HG03571 (cell line): ENCODE measurements around the gene C5orf24.
"Not testable (repeated sequence)": the region's sequence is repeated elsewhere in the genome, so short reads cannot be mapped to it uniquely, and the experiment has no call there.

Source experiments
- ATAC-seq: cut with Tn5 transposase; IDR thresholded peaks from one replicate; pipeline ENCODE4 v1.9.1; 2021; ENCODE audit not compliant: unreplicated experiment

C5orf24 gene

DNA sequence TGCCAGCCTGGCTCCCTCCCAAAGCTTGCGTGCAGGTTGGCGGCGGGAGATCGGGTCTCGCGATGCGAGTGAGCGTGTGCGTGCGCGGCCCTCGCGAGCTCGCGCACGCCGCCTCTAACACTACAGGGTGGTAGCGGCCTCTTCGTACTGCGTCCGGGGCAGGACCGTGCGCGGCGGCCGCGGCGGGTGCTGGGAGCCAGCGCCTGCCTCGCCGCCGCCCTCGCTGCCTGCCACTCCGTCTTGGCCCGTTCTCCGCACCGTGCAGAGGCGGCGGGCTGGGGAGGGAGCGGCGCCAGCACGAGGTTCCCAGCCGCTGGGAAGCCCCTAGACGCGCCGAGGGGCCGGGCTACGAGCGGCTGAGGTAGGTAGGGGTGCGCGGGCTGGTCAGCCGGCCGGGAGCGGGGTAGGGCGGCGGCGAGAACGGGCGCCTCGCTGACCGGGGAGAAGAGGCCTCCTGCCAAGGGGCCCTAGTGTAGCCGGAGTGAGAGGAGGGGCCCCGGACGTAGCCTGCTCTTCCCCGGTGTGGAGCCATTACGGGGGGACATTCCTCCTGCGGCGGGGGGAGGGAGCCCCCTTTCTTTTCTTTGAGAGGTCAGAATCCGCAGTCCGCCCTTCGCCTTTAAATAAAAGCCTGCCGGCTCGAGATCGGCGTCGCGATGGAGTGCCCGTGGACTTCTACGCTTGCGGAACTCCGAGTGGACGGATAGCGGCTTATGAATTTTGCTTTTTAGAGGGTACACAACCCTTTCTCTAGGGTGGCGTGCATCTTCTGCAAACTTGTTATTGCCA lies at the start of gene C5orf24:
Gene C5orf24 (plus strand): TSS at position 117 of the 789 bp plus-strand sequence. CDS start 8,933 bp downstream, outside the sequence.
- peak; percentile 92 for ATAC-seq

DNA sequence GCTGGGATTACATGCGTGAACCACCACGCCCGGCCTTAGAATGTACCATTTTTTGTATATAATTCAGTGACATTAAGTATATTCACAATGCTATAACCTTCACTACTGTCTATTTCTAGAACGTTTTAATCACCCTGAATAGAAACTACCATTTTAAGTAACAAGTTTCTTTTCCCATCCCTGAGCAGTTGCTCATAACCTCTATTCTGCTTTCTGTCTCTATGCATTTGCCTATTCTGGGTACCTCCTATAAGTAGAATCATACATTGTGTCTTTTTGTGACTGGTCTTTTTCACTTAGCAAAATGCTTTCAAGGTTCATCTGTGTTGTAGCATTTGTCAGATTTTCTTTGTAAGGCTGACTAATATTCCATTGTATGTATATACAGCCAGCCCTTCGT lies 47.3 kb upstream of the C5orf24 start:
- no peak for ATAC-seq

DNA sequence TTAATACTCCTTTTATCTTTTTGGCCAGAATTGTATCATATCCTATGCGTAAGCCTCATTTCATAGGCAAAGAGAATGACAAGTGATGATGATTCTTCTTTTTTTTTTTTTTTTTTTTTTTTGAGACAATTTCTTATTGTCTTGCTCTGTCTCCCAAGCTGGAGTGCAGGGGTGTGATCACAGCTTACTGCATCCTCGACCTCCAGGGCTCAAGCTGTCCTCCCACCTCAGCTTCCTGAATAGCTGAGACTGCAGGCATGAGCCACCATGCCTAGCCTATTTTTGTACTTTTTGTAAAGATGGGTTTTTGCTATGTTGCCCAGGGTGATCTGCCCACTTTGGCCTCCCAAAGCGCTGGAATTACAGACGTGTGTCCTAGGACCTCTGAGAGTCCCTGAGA lies 41.9 kb upstream of the C5orf24 start:
- no peak for ATAC-seq

DNA sequence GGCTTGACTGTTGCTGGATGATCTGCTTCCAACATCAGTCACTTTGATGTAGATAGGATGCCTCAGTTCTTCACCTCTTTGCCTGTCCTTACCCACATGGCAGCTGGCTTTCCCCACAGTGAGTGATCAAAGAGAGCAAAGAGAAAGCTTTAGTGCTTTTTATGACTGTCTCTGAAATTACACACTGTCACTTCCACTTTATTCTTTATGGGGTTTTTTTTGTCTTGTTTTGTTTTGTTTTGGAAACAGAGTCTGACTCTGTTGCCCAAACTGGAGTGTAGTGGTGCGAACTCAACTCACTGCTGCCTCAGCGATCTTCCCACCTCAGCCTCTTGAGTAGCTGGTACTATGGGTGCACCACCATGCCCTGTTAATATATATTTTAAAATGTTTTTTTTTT lies 32.4 kb upstream of the C5orf24 start:
- no peak for ATAC-seq

DNA sequence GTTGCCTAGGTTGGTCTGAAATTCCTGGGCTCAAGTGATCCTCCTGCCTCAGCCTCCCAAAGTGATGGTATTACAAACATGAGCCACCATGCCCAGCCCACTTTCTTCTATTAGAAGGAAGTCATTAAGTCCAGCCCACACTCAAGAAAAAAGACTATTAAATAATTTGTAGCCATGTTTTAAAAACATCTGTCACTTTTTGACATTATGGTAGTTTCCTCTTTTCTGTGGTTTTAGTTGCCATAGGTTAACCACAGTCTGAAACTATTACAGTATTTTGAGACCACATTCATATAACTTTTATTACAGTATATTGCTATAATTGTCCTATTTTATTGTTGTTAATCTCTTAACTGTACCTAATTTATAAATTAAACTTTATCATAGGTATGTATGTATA lies 31.9 kb upstream of the C5orf24 start:
- no peak for ATAC-seq

DNA sequence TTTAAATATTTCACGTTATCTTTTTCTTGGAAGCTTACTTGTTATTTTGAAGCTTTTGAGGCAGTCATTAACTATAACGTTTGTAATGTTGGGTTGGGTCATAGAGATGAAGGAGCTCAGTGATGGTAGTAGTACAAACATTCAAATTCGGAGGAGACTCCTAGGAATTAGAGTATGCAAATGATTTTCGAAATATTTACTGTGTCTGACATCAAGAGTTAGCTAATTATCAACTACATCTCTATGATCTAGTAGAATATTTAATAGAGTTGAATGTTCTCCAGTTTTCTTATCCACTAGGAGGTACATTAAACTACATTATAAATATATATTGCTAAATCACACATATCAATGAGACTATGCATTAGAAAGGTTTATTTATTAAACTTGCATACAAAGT lies 28.8 kb upstream of the C5orf24 start:
- no peak for ATAC-seq

DNA sequence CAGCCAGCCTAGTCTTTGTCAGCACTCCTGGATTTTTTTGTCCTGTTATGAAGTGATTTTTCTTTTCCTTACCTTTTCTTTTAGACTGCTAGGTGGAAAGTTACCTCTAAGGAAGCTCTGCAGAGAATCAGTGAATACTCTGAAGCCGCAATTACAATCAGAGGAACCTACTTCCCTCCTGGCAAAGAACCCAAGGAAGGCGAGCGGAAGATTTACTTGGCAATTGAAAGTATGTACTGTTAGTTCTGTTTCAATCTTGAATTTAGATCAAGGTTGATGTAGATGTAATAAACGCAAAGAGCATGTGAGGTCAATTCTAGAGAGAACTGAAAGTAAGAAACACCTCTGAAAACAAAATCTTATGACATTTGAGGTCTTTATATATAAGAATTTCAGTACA lies 27.0 kb upstream of the C5orf24 start:
- no peak for ATAC-seq

DNA sequence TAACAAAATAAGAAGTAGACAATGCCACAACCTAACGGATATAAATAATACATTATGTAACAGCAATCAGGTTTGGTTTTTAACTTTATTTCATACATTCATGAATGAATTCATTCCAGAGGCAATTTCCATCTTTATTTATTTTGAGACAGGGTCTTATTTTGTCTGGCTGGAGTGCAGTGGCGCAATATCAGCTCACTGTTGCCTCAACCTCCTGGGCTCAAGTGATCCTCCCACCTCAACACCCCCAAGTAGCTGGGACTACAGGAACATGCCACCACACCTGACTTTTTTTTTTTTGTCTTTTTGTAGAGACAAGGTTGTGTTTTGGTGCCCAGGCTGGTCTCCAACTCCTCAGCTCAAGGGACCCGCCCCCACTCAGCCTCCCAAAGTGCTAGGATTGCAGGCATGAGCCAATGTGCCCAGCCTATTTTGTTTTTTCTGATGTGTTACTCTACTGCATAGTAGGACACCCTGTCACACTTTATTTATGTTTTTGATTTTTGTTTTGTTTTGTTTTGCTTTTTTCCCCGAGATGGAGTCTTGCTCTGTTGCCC lies 26.3 kb upstream of the C5orf24 start:
- ATAC-seq = no peak

DNA sequence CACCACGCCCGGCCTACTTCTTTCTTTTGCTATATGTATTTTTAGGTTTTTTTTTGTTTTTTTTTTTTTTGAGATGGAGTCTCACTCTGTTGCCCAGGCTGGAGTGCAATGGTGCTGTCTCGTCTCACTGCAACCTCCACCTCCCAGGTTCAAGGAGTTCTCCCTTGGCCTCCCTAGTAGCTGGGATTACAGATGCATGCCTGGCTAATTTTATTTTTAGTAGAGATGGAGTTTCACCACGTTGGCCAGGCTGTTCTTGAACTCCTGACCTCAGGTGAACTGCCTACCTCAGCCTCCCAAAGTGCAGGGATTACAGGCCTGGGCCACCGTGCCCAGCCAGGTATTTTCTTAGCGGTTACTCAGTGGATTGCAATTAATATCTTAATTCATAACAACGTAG lies 23.9 kb upstream of the C5orf24 start:
- ATAC-seq = no peak

DNA sequence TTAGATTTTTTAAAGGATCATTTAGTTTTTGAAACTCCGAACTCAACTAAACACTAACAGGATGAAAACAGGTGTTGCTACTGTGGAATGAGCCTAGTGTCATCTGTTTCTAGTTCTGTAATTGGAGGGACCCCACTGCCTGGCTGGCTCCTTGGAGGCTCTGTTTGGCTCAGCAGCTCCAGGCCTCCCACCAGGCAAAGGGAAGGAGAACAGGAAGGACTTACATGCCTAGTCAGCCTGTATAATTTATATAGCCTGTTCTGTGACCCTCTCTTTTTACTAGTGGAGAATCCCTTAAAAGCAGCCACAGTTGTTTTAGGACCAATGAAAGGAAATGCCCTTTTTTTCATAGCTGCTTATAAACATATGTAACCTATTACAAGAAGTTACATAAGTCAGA lies 21.1 kb upstream of the C5orf24 start:
- ATAC-seq = no peak

DNA sequence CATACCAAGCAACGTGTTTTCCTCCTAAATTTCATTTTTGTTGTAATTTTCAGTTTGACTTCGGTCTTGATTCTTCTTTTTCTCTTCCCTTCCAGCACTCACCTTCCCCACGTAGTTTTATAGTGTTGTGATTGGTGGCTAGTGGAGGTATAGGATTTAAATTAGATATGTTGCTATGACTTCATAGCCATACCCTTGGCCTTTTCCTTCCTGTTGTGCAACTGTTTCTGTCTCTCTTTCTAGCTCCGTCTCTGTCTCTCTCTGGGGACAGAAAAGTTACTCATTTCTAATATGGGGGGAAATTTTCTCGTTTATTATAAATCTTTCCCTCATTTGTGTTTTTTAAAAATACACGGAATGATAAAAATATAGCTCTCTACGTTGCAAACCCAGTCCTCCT lies 20.6 kb upstream of the C5orf24 start:
- no peak for ATAC-seq

DNA sequence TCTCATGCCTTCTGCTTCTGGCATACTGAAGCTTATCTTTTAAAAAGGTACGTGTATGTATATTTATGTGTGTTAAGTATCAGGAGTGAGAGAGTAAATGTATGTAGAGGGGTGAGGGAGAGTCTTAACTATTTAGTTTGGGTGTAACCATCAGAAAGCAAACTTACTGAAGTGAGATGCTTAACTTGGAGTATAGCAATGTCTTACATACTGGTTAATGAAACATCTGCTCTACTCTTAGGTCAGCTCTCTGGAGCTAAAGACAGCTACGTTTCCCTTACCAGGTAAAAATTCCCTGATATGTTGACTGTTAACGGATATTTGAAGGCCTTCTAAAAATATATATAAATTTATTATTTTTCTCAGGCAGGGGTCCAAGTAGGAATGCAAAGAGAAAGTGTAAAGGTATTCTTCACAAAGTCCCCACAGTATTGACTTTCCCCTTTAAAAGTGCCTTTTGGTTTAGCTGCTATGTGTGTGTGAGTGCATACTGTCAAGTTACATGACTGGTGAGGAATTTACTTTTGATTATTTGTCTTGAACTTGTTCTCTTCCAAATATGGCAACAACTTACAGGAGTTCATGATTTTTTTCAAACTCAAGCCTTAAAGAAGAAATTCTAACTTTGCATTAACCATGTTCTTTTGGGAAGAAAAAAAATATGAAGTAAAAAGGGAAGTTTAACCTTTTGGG lies 12.3 kb upstream of the C5orf24 start:
- no peak for ATAC-seq

DNA sequence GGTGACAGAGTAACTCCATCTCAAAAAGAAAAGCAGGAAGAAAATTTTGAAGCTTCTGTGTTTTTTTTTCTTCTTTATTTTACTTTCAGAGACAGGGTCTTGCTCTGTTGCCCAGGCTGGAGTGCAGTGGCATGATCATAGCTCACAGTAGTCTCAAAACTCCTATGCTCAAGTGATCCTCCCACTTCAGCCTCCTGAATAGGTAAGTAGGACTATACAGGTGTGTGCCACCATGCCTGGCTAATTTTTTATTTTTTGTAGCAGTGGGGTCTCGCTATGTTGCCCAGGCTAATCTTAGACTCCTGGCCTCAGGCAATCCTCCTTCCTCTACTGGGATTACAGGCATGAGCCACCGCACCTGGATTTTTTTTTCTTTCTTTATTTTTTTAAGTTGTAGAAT lies 10.1 kb upstream of the C5orf24 start:
- ATAC-seq = no peak

DNA sequence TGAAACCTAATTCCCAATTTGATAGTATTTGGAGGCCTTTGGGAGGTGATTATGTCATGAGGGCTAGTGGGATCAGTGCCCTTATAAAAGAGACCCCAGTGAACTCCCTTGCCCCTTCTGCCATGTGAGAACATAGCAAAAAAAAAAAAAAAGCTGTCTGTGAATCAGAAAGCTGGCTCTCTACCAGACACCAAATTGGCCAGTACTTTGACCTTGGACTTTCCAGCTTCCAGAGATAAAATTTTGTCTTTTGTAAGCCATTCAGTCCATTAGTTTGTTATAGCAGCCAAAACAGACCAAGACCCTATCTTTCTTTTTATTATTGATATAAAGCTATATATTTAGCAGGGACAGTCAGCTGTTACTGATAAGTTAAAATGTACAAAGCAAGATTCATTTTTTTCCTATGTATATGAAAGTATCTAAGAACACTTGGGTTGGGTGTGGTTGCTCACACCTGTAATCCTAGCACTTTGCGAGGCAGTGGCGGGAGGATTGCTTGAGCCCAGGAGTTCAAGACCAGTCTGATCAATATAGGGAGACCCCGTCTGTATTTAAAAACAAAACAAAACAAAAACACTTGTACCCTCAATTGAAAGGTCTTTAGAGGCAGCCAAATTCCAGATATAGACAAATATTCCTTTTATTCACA lies 8.1 kb upstream of the C5orf24 start:
- no peak for ATAC-seq

DNA sequence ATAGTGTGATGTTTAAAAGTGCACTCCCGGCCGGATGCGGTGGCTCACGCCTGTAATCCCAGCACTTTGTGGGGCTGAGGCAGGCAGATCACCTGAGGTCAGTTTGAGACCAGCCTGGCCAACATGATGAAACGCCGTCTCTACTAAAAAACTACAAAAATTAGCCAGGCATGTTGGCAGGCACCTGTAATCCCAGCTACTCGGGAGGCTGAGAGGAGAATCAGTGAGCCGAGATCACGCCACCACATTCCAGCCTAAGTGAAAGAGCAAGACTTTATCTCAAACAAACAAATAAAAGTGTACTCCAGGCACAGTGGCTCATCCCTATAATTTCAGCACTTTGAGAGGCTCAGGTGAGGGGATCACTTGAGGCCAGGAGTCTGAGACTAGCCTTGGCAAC lies 7.4 kb upstream of the C5orf24 start:
- ATAC-seq = not testable (repeated sequence)

DNA sequence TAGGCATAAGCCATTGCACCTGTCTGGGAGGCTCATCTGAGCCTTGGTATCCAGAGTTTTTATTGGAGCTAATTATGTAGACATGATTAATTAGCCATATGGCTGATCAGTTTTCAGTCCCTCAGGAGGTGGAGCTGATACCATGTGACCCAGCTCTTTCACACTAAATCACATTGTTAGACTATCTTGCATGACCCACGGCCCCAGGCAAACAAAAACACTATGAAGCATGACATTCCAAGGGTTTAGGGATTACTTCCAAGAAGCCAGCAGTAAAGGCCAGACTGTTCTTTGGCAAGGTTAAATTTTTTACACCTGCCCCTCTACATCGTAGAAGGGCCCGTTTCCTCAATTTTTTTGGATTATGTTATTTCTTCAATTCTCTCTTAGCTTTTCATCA lies 5.0 kb upstream of the C5orf24 start:
- no peak for ATAC-seq

DNA sequence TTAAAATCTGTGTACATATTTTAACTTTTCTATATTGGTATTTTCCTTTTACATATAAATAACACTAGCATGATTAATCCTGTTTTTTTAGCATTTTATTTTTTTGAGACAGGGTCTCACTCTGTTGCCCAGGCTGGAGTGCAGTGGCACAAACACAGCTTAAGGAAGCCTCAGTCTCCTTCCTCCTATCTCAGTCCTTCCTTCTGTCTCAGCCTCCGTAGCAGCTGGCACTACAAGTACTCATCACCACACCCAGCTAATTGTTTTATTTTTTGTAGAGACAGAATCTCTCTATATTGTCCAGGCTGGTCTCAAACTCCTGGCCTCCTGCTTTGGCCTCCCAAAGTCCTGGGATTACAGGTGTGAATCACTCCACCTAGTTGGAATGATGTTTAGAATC lies 1.5 kb upstream of the C5orf24 start:
- ATAC-seq = no peak

DNA sequence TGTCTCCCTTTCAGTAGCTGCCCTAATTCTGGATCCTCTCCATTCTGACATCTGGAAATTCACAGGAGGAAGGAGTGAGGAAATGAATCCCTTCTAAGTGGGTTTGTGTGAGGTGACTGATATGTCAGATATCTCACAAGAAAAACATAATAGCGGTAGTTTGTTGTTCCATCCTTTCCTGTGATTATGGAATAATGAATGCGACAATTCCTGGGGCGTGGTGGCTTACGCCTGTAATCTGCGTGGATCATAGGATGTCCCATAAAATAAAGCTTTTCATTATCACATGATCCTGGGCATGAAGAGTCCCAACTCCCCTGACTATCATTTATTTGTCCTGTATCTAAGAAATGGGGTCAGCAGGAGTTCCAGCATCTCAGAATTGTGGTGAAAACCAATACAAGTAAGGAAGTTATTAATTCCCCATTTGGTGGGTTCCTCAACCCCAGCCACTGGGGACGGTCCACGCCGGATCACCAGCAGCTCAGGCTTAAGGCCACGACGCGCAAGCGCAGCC lies 375 bp upstream of the C5orf24 start:
- ATAC-seq = no peak

DNA sequence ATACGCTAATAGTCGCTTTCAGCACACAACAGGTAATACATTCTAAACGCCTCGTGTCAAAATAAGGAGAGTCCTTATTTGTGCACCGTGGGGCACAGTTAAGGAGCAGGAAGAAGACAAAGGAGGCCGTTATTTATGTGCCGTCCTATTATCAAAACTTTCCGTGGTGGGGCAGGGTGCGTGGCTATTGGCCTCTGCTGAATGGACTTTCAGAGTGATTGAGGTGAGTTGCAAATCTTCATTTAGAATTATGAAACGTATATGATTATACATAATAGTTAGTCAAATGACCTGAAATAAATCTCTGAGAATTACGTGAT lies 833 bp downstream of the C5orf24 start:
- no peak for ATAC-seq

DNA sequence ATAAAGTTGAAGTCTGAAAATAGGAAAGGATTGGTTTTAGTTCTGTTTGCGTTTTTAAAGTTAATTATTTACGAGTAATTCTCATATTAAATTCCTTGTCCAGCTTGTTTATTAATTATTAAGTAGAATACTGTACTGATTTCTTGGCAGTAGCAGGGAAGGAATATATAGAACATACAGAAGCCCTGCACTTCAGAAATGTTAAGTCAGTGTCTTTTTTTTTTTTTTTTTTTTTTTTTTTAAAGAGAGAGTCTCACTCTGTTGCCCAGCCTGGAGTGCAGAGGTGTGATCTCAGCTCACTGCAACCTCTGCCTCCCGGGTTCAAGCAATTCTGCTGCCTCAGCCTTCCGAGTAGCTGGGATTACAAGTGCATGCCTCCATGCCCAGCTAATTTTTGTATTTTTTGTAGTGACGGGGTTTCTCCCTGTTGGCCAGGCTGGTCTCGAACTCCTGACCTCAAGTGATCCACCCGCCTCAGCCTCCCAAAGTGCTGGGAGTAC lies 3.7 kb downstream of the C5orf24 start:
- not testable (repeated sequence) for ATAC-seq

DNA sequence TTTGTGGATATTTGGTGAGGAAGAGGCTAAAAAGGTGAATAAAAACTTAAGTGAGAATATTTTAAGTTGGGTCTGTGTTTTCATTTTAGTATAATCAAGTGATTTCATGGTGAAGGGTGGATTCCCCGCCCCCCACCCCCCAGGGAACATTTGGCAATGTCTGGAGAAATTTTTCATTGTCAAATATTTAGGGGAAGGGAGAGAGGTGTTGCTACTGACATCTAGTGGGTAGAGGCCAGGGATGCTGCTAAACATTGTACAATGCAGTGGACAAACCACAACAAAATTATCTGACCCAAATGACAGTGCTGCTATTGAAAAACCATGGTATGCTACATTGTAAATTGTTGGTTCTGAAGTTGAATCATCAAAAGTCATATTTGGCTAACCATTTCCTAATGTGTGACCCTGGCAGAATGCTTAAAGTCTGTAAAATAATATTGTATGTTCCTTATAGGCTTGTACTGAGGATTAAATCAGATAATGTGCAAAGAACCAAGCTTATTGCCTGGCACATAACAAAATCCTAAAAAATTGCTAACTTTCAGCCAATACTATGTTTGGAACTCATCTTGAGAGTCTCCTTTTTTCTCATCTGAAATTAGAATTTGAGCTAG lies 5.6 kb downstream of the C5orf24 start:
- no peak for ATAC-seq
